GM10847 (cell line): ENCODE measurements around the gene FNIP2.

Source experiments
- POLR2A ChIP-seq: IDR thresholded peaks from 2 replicates; pipeline ENCODE4 v1.6.1; 2011; ENCODE audit not compliant: insufficient read length; ENCODE audit errors: extremely low read depth

Gene FNIP2

GRCh38 chr4:158934996-158935669 is 166.3 kb downstream of the FNIP2 start:
- no peak for TF ChIP-seq POLR2A

- TF ChIP-seq POLR2A, result no peak
These were observed 167.4 kb downstream of the FNIP2 start for GRCh38 chr4:158936238-158936637.

- no peak for TF ChIP-seq POLR2A
These were observed 169.6 kb downstream of the FNIP2 start for GRCh38 chr4:158938220-158939044.

GRCh38 chr4:158940271-158940670 is 171.4 kb downstream of the FNIP2 start:
- TF ChIP-seq POLR2A, result no peak

- TF ChIP-seq POLR2A, result no peak
These were observed 172.5 kb downstream of the FNIP2 start for GRCh38 chr4:158941321-158941720.

- TF ChIP-seq POLR2A, result no peak
These were observed 173.1 kb downstream of the FNIP2 start for GRCh38 chr4:158941895-158942294.

- TF ChIP-seq POLR2A, result no peak
These were observed 176.8 kb downstream of the FNIP2 start for GRCh38 chr4:158945529-158946108.

GRCh38 chr4:158946825-158947224 is 178.0 kb downstream of the FNIP2 start:
- no peak for TF ChIP-seq POLR2A

- TF ChIP-seq POLR2A, result no peak
These were observed 179.2 kb downstream of the FNIP2 start for GRCh38 chr4:158948071-158948470.

- no peak for TF ChIP-seq POLR2A
These were observed 180.3 kb downstream of the FNIP2 start for GRCh38 chr4:158949099-158949498.
